ENCODE data around the gene TSPAN18.

Gene TSPAN18

GRCh38 chr11:44942029-44942955 lies 215.5 kb downstream of the TSPAN18 start:
- DNase-seq (ENCODE audit: low read depth in 3 of 3) = no peak

- DNase-seq (ENCODE audit: low read depth in 3 of 3) = no peak
Measured at GRCh38 chr11:44943118-44943517, 216.4 kb downstream of the TSPAN18 start.

DNA sequence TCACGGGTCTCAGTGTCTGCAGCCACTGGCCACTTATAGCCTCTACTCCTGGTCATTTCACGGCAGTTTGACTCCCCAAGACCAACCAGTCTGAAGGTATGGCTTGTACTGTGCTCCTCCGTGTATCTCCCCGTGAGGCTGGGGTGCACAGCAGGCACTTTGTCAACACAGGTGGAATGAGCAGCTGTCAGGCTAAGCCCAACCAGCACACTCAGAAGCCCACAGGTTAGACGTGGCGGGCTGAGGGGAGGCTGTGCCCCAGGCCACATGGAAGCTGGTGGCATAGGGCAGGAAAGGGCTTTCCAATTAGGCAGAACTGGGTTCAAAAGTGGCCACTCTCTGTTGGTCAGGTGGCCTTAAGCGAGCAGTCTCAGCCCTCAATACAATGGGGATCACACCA lies 216.9 kb downstream of the TSPAN18 start:
- no peak for DNase-seq (ENCODE audit: low read depth in 3 of 3)

DNA sequence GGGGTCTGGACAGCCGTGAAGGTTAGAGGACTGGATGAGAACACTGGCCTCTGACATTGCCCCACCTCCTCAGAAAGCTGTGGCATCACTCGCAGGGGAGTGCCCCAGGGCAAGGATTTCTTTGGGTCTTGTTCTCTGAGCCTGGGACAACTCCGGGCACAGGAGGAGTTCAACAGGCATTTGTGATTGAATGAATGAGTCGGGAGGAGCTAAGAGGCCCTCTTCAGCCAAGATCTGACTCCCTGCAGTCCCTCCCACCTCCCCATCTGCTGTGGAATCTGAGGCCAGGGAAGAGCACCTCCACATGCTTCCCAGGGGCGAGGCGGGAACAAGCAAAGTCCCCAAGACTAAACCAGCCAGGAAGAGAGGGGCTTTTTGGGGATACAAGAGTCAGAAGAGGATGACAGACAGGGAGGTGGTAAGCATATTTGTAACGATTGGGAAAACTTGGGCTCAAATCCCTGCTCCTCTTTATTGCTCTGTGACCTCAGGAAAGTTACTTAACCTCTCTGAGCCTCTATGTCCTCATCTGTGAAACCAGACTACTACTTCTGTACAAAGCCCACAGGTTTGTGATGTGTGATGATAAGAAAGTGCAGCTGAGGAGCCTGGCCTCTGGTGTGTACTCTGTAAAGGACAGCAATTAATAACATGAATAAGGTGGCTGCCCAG lies 217.6 kb downstream of the TSPAN18 start:
- DNase-seq (ENCODE audit: low read depth in 3 of 3) = no peak

GRCh38 chr11:44944853-44945235 lies 218.1 kb downstream of the TSPAN18 start:
- no peak for DNase-seq (ENCODE audit: low read depth in 3 of 3)

GRCh38 chr11:44945666-44946065 lies 218.9 kb downstream of the TSPAN18 start:
- DNase-seq (ENCODE audit: low read depth in 3 of 3) = no peak

DNA sequence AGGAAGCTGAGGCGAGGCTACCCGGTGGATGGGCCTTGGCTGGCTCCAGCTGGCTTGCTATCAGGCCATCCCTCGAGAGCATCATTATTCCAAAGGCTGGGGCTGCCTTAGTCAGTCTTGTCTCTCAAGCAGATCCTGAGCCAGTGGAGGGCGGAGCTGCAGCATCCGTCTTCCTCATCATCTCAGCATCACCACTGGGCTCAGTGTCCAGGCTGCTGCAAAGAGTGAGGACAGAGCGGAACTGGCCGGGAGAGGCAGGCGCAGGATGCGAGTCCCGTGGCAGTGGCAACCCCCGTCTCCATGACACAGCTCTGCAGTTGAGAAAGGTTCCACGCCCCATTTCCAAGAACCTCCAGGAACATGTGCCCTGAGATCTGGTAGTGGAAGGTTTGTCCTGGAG lies 219.5 kb downstream of the TSPAN18 start:
- DNase-seq (ENCODE audit: low read depth in 3 of 3) = no peak

DNA sequence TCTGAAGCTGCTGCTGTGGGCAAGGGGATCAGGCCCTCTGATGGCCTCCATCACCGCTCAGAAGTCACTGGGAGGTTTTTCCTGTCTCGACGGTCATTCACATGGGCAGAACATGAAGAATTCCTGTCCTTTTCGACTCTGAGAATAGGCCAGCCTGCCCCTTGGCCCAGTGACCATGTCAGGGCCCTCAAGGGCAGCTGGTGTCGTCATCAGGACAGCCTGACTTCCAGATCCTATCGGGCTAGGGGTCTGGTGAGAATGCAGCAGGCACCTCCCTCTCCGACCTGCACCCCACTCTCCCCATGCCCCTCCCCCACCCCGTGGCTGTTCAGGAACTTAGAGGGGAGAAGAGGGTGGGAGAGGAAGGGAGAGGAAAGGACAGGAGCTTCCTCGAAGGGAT lies 220.4 kb downstream of the TSPAN18 start:
- DNase-seq (ENCODE audit: low read depth in 3 of 3) = no peak

- no peak for DNase-seq (ENCODE audit: low read depth in 3 of 3)
Measured at GRCh38 chr11:44948155-44948554, 221.4 kb downstream of the TSPAN18 start.

GRCh38 chr11:44949160-44950030 lies 222.6 kb downstream of the TSPAN18 start:
- no peak for DNase-seq (ENCODE audit: low read depth in 3 of 3)

GRCh38 chr11:44950031-44950624 lies 223.4 kb downstream of the TSPAN18 start:
- peak in 1 of 3 donors; percentile 20 for DNase-seq (ENCODE audit: low read depth in 3 of 3)

DNA sequence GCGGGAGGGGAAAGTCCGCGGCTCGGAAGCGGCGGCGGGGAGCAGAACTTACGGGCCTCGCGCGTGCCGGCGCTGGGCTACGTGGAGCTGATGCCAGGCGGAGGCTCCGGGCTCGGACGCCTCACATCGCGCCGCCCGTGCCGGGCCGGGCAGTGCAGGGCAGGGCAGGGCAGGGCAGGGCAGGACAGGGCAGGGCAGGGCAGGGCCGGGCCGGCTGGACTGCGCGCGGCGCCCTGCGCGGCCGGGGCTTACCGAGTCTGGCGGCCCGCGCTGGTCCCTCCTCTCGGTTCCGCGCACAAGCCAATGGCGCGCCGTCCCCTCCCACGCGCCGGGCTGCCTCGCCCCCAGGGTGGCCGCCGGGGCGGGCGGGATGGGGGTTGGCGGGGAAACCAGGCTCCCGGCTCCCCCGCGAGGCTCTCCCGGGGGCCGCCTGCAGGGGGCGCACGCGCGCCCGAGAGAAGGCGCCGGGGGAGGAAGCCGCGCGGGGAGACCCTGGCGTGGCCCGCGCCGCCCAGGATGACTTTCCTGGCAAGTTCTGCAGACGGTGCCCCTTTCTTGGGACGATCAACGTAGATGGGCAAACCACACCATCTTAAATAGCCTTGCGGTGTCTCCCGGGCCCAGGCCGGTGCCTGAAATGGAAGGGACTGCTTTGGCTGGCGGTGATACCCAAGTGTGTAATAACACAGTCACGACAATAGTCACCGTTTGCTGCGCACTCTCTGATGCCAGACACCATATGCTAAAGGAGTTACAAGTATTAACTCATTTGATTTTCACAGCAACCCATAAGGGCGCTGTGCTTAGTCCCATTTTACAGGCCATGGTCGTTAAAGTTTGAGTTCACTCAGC lies 224.1 kb downstream of the TSPAN18 start, which contains the start of gene TP53I11:
Gene TP53I11, minus strand, starts transcription at position 259 of the 852 bp plus-strand sequence. CDS start 12,548 bp downstream, outside the sequence.
- peak; percentile 37 to 64 (median 47) for DNase-seq (ENCODE audit: low read depth in 3 of 3)

- no peak for DNase-seq (ENCODE audit: low read depth in 3 of 3)
Measured at GRCh38 chr11:44952082-44952481, 225.3 kb downstream of the TSPAN18 start.

DNA sequence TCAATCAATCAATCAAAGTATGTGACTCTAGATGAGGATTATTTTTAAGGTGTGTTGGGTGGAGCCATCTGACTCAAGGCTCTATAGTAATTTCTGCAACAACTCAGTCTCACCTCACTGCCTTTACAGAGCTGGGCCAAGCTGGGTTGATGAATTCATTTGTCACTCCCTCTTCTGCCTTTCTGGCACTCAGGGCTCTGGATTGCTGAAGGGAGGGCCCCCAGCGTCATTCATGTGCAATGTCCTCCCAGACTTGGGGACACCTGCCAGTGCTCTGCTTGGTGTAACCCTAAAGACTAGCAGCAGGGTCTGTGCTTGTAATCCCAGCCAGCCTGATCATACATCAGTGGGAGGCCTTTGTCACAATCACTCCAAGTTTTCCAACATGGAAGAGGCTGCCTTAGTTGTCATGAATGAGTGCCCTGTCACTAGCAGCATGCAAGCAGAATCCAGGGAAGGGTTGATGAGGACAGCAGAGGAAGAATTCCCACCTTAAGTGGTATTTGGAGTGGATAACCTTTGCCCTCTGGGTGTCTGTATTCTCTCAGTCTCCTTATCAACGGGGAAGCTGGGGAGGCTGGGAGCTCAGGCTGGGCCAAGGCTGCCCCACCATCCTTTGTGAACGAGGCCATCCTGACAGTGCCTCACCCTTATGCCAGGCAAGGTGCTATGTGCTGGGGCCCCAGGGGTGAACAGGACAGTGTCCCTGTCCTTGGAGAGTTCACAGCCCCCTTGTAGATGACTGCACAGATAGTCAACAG lies 225.9 kb downstream of the TSPAN18 start:
- no peak for DNase-seq (ENCODE audit: low read depth in 3 of 3)

GRCh38 chr11:44954051-44954906 lies 227.5 kb downstream of the TSPAN18 start:
- no peak for DNase-seq (ENCODE audit: low read depth in 3 of 3)

- no peak for DNase-seq (ENCODE audit: low read depth in 3 of 3)
Measured at GRCh38 chr11:44955015-44955738, 228.4 kb downstream of the TSPAN18 start.

- no peak for DNase-seq (ENCODE audit: low read depth in 3 of 3)
Measured at GRCh38 chr11:44957040-44957515, 230.3 kb downstream of the TSPAN18 start.
